ENCODE results near the gene CTU1. TPM values are rescaled to one million over a fixed set of nuclear protein-coding genes. Genes with fewer than 3 reads are reported as not detected.

CTU1 gene
- total RNA-seq, 1 experiment from 2014 or later, result 8.6 TPM

- Mint-ChIP-seq H3K4me3 (no peak overlapping the region), H3K4me1 (peaks cover 20% of the 10 kb centered on the region), H3K36me3 (no peaks in the 10 kb centered on the region), H3K27me3 (ENCODE audit: low read depth) (no peaks in the 10 kb centered on the region), H3K27ac (no peak overlapping the region), H3K9me3 (no peaks in the 10 kb centered on the region)
- CTCF ChIA-PET, result interaction anchor here (0.8 kb wide), 1 partner anchor 770 kb away, joined by 3 read pairs; no protein-coding TSS in a partner anchor
- TF ChIP-seq CREM (CRISPR knock-in tag; IDR thresholded peaks at IDR 0.05) (no peak), ZNF512 (CRISPR knock-in tag; IDR thresholded peaks at IDR 0.05; ENCODE audit: borderline replicate concordance) (no peak), STAT6 (CRISPR knock-in tag; conservative IDR thresholded peaks at IDR 0.05; ENCODE audit: low read depth) (no peak), OVOL2 (CRISPR knock-in tag; IDR thresholded peaks at IDR 0.05; ENCODE audit: borderline replicate concordance) (no peak)
- TF ChIP-seq, protein P1, sequence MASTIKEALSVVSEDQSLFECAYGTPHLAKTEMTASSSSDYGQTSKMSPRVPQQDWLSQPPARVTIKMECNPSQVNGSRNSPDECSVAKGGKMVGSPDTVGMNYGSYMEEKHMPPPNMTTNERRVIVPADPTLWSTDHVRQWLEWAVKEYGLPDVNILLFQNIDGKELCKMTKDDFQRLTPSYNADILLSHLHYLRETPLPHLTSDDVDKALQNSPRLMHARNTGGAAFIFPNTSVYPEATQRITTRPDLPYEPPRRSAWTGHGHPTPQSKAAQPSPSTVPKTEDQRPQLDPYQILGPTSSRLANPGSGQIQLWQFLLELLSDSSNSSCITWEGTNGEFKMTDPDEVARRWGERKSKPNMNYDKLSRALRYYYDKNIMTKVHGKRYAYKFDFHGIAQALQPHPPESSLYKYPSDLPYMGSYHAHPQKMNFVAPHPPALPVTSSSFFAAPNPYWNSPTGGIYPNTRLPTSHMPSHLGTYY (CRISPR knock-in tag; IDR thresholded peaks at IDR 0.05), result no peak
- POLR2A ChIA-PET, result no interaction called here
- DNase-seq (ENCODE audit: low spot score), result no peak
- no peak for ATAC-seq
These were observed 24.4 kb downstream of the CTU1 start for GRCh38 chr19:51083783-51084182.

DNA sequence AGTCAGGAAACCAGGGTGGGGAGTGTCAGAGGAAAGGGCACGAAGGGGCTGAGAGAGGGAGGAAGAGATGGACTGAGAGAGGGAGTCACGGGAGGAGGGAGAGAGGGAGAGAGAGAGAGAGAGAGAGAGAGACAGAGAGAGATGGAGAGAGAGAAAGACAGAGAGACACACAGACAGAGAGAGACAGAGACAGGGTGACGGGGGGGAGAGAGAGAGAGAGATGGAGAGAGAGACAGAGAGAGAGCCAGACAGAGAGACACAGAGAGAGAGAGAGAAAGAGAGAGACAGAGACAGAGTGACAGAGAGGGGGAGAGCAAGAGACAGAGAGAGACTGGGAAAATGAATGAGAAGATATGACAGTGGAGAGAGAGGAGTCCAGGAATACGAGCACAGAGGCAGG is 25.0 kb downstream of the CTU1 start:
- POLR2A ChIA-PET, result no interaction called here
- no peak overlapping the region for H3K27ac Mint-ChIP-seq
- no peak overlapping the region for H3K4me3 Mint-ChIP-seq
- ATAC-seq, result no peak
- DNase-seq (ENCODE audit: low spot score), result no peak
- peaks cover 20% of the 10 kb centered on the region for H3K4me1 Mint-ChIP-seq
- no peak for TF ChIP-seq NFE2L1 (CRISPR knock-in tag; IDR thresholded peaks at IDR 0.05)
- no peak for TF ChIP-seq MYBL2 (CRISPR knock-in tag; IDR thresholded peaks at IDR 0.05)
- TF ChIP-seq PRRX2 (CRISPR knock-in tag; IDR thresholded peaks at IDR 0.05), result no peak
- TF ChIP-seq CBFB (CRISPR knock-in tag; IDR thresholded peaks at IDR 0.05; ENCODE audit: low read depth), result no peak
- TF ChIP-seq, protein P2, sequence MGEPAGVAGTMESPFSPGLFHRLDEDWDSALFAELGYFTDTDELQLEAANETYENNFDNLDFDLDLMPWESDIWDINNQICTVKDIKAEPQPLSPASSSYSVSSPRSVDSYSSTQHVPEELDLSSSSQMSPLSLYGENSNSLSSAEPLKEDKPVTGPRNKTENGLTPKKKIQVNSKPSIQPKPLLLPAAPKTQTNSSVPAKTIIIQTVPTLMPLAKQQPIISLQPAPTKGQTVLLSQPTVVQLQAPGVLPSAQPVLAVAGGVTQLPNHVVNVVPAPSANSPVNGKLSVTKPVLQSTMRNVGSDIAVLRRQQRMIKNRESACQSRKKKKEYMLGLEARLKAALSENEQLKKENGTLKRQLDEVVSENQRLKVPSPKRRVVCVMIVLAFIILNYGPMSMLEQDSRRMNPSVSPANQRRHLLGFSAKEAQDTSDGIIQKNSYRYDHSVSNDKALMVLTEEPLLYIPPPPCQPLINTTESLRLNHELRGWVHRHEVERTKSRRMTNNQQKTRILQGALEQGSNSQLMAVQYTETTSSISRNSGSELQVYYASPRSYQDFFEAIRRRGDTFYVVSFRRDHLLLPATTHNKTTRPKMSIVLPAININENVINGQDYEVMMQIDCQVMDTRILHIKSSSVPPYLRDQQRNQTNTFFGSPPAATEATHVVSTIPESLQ (CRISPR knock-in tag; IDR thresholded peaks at IDR 0.05), result no peak
- no peak for TF ChIP-seq FOXK1 (CRISPR knock-in tag; IDR thresholded peaks at IDR 0.05)
- no peak for TF ChIP-seq ESRRA (CRISPR knock-in tag; IDR thresholded peaks at IDR 0.05; ENCODE audit: borderline replicate concordance)
- no peak for TF ChIP-seq ZNF263 (CRISPR knock-in tag; IDR thresholded peaks at IDR 0.05; ENCODE audit: low read depth)
- TF ChIP-seq NR2C2 (CRISPR knock-in tag; IDR thresholded peaks at IDR 0.05), result no peak
- no peak for TF ChIP-seq NFATC4 (CRISPR knock-in tag; IDR thresholded peaks at IDR 0.05)
- no peak for TF ChIP-seq MLX (CRISPR knock-in tag; IDR thresholded peaks at IDR 0.05)
- TF ChIP-seq PREB (CRISPR knock-in tag; IDR thresholded peaks at IDR 0.05; ENCODE audit: borderline replicate concordance), result no peak
- H3K9me3 Mint-ChIP-seq, result no peaks in the 10 kb centered on the region
- no peaks in the 10 kb centered on the region for H3K27me3 Mint-ChIP-seq (ENCODE audit: low read depth)
- CTCF ChIA-PET, result interaction anchor here (0.8 kb wide), 1 partner anchor 769 kb away, joined by 3 read pairs; no protein-coding TSS in a partner anchor
- no peaks in the 10 kb centered on the region for H3K36me3 Mint-ChIP-seq

Data from WTC11 (cell line).